NCI-H524 (cell line): ENCODE measurements around the gene PAMR1.
"Not testable (repeated sequence)": the region's sequence is repeated elsewhere in the genome, so short reads cannot be mapped to it uniquely, and the experiment has no call there.

ENCODE experiments used
- DNase-seq, 2 experiments: peaks; one replicate each; lab custom pipeline; 2025; lab: John Stamatoyannopoulos, UW

PAMR1 gene

DNA sequence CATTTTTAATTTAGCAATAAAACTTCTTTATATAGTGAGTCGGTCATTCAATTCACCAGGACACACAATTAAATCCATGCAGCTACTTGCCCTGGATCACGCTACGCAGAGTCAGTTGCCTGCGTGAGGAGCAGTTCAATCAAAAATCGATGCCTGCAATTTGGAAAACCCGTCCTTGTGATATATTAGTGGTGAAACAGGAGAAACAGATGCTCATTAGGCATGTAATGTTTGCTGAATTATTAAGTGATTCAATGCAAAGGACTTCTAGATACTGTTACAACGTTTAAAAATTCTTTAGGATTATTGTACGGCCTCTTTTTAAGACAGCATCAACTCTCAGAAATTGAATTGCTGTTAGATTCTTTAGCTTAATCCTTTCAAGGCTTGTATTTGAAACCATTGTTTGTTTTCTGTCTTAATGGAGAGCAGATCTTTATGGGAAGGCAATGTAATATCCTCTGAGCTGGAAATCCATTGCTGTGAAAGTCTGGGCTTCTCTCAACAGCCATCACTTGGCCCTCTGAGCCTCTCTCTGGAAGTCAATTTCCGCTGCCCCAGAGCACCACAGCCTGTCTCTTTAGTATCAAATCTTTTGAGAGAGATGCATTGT is 20.1 kb upstream of the PAMR1 start:
- DNase-seq: no peak

DNA sequence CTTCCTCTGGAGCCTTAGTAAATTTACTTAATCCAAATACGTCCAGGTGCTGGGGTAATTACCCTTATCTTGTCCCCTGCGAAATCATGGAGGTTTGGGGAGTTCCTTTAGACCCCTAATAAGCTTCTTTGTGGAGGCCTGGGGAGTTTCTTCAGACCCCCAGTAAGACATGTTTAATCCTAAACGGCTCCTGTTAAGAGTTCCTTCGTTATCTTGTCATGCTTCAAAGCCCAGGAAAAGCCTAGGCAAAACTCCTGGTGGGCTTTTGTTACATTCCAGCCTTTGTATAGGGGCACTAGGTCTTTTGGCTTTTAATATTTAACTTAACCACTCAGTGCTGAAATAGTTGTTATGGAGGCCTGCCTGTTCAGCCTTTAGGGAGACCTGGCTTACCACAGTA is 18.1 kb upstream of the PAMR1 start:
- no peak for DNase-seq

DNA sequence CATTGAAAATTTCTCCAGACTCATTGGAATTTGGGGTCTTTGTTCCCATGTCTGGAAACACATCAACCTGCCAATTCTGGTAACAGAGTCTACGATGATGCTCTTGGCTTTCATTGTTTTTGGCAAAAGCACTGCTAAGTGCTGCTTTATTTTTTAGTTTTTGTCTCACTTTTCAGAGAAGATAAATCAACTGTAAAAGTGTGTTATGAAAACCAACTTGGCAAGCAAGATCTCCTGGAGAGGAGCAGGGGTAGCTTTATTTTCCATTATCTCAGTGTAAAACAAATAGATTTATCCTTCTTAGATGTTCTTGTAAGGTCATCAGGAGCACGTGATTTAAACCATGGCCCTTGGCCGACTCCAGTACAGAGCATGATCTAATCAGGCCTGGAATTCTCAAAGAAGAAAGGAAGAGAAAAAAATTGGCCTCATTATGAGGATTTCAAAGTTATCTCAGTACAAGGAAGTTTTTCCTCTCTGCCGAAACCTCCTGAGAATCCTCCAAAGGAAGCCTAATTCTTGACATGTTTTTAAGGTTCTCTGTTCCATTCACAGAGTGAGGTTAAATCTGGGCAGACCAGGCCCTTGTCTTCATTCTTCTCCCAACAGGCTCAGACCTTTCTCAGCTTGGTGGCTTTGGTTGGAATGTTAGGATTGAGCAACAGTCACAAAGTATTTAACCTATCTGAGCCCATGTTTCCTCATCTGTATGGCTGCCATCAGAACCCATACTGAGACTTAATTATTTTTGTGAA is 16.4 kb upstream of the PAMR1 start:
- no peak for DNase-seq

DNA sequence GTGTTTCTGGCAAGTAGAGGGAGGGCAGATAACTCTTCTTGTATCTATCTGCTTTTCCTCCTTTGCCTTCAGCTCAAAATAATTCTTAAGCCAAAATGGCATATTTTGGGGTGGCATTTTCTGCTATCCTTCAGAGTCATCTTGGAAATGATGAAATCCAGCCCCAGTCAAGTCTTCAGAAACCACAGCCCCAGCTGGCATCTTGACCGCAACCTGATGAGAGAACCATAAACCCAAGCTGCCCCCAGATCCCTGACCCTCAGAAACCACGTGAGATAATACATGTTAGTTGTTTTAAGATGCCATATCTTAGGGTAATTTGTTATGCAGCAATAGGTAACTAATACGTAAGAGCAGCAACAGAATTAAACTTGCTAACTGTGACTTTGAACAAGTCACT is 15.1 kb upstream of the PAMR1 start:
- DNase-seq: no peak

DNA sequence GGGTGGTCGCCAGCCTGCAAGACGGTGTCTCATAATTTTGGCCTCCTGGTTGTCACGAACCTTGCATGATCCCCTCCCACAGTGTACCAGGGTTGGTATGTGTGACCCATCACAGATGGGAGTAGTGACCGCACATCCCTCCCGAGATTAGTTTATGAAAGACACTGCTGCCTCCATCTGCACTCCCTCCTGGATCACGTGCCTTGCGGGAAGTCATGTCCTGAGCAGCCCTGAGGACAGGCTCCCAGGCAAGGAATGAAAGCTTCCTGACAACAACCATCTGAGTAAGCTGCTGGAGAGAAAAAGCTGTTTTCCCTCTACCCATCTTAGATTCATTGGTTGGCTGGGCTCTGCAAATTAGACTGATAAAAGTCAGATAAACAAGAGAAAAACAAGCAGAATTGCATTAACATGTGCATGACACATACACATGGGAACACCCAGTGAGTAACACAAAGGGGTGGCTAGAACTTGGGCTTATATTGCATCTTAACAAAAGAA is 14.4 kb upstream of the PAMR1 start:
- no peak for DNase-seq

DNA sequence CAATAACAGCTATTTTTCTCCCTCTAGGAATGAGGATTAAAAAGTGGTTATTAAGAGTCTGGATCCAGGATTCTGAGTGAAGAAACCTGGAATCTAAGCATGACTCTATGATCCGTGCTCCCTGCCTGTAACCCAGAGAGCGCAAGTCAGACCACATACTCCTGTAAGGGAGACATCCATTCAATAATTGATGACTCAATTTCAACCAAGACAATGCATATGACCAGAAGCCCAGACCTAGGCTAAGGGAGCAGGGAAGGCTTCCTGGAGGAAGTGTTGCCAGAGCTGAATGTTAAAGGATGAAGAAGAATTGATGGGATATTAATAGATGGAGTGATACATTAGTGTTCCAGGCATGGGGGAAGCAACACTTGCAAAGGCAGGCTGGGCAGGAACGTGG is 13.8 kb upstream of the PAMR1 start:
- DNase-seq: no peak

DNA sequence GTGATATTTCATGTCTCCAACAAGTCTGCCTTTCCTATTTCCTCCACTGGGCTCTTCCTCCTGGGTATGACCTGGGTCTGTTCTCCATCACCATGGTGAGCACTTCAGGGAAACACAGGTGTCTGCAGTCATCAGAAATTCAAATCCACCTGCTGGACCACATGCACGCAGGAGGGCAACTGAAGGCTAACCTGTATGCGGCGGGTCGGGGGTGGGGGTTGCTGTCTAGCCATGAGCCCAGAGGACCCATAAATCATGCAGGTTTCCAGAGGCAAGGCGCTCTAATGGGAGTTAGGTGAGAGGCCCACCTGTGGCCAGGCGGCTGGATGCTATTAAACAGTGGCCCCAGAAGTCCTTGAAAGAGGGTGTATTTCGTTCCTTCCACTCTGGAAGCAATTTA is 11.1 kb upstream of the PAMR1 start:
- DNase-seq: no peak

DNA sequence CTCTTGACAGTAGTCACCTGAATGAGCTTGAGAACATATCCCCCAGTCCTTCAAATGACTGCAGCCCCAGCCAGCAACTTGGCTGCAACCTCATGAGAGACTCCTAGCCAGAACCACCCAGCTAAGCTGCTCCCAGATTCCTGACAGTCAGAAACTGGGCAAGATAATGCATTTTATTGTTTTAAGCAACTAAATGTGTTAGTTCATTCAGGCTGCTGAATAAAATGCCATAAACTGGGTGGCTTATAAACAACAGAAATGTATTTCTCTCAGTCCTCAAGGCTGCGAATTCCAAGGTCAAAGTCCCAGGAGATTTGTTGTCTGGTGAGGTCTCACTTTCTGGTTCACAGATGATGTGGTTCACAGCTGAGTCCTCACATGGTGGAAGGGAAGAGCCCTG is 5.8 kb upstream of the PAMR1 start:
- DNase-seq: no peak

DNA sequence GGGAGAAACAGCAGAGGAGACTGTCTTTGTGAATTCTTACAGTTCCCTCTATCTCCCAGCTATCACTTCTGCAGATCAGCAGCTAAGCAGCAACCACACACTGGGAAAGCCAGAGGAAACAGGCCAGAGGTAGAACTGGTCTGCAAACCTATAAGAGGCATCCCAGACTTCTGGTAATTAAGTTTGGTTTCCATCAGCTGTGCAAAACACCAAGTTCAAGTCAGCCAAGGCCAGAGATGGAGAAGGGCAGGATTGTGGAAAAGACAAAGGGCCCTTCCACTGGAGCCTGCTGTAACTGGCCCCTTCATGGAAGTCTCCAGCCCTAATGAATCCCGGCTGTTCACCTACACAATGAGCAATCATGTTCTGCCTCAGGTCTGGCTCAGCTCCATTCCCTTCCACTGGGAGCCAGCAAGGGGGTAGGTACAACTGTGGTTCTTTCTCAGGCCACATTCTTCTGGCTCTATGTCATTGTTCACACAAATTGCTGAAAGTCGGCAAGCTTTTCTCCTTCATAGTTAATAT is 4.6 kb upstream of the PAMR1 start:
- no peak for DNase-seq

DNA sequence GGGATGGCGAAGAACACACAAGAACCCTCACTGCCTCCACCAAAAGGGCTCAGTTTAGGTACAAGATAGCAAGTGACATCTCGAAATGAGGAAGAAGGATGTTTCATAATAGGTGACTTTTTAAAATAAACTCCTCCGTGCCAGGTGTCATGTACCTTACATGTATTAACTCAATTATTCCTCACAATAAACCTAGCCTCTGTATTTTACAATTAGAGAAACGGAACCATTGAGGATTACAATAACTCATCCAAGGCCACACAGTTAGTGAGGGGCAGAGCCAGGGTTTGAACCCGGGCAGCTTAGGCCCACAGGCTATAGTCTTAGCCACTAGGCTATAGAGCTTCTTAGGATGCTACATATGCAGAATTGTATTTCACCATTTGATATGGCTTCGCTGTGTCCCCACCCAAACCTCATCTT is 965 bp upstream of the PAMR1 start:
- peak in 1 of 2 experiments; percentile 30 for DNase-seq

DNA sequence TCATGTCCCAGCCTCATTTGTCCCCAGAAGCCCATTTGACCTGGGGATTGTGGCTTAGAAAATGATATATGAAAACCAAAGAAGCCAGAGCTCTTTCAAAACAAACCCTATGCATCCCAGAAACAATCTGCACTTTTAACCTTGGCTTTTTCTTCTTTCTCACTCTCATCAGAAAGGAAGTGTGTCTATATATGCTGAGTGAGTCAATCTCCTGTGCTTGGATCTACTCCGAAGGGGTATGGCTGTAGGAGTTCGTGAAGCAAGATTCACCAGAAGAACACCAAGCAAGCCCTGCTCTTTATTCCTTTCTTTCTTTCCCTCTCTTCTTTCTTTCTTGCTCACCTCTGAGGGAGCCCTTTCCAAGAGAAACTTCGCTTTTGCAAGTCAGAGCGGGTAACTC is 636 bp downstream of the PAMR1 start:
- no peak for DNase-seq

DNA sequence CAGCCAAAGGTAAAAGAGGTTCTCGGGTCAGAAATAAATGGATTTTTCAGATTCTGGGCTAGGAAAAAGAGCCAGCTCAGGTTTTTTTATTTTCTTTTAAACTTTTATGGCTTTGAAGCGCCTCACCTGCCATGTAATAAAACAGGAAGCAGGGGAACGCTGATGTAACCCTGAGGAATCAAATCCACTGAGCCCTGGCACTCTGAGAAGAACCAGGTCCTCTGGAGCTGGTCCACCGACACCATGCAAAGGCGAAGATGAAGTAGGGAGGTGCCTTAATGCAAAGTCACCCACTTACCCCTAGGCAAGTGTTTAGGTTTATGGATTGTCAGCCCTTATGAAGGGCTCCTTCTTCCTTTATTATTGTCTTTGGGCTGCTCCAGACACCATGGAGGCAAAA is 1.6 kb downstream of the PAMR1 start:
- no peak for DNase-seq

DNA sequence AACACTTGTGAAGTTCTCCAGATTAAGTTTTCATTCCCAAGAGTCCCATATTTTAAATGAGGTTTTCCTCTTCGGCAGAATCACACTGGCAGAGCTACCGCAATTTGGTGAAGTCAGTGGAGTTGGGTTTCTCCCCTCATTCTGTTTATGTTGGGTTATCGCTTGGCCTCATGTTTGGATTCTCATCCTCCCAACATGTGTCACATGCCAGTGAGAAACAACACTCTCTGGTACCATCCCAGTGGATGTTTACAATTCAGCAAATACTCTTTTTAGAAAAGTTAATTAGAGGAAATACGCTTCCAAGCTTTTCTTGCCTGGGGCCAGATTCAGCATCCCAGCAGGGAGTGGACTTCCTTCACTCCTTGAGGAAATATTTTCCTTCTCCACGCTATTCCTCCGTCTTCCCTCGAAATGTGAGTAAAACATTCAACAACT is 2.1 kb downstream of the PAMR1 start:
- DNase-seq: no peak

DNA sequence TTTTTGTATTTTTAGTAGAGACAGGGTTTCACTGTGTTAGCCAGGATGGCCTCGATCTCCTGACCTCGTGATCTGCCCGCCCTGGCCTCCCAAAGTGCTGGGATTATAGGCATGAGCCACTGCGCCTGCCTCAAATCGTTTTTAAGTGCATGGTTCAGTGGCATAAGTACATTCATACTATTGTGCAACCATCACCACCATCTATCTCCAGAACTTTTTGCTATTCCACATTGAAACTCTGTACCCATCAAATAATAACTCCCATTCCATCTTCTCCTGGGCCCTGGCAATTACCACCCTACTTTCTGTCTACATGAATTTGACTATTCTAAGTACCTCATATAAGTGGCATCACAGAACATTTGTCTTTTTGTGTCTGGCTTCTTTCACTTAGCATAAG is 3.3 kb downstream of the PAMR1 start:
- not testable (repeated sequence) for DNase-seq

DNA sequence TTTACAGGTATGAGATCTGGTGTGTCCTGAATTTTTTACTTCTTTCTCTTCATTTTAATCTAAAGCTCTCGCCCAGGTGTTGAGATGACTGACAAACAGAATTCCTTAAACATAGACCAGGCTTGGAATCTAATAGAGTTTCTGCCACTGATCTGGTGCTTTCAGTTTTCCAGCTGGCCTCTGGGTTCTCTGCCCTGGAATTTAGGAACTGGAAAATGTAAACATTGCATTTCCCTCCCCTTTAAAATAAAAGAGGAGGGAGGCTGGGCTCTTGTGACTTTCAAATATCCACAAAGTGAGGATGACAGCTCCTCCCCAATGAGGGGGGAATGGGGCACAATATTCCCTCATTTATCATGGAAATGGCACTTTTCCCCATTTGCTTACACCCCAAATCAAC is 5.0 kb downstream of the PAMR1 start:
- DNase-seq: no peak

DNA sequence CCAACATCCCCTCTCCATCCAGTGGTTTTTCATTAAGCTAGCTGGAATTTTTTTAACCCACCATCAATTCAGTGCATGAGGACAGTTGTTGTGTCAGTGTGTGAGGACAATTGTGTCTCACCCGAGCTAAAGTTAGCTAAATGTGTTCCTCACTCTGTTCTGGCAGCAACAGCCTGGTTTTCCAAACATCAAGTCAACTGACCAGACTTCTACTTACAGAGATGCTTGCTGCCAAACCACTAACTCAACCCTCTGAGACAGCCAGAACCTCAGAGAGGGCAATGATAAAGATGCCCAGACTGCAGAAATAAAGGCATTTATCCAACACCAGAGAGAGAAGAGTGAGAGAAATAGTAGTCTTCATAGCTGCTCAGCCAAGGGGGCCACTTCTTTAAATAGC is 6.7 kb downstream of the PAMR1 start:
- no peak for DNase-seq

DNA sequence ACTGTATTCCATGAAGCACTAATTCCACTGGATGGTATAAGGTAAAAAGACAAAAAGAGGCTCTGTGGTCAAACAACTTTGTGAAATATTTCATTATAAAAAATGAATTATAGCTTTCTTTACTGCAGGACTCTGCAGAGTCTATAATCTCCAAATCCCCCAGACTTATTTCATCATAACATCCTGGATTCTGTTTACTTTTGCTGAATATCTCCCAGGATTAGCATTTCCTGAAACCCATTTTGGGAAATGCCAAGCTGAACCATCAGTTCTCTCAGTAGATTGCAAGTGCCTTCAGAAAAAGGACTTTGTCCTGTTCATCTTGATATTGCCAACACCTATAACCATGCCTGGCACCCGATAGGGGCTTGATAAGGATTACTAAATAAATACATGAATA is 7.9 kb downstream of the PAMR1 start:
- no peak for DNase-seq

DNA sequence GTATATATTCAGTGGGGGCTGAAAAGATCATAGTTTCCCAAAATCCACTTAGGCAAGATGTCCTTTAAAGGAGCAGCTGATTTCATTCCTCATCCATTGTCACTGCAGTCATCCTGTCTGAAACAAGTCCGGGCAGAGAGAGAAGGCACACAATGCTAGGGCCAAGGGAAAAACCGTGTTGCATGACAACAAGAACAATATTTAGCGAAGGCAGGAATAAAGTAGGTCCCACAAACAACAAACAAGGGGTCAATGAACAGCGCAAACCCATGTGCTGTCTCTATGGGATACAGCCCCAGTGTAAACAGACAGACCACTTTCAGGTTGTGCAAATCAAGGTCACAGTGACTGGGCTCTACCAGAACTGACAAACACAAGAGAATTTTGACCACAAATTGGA is 9.0 kb downstream of the PAMR1 start:
- DNase-seq: no peak

DNA sequence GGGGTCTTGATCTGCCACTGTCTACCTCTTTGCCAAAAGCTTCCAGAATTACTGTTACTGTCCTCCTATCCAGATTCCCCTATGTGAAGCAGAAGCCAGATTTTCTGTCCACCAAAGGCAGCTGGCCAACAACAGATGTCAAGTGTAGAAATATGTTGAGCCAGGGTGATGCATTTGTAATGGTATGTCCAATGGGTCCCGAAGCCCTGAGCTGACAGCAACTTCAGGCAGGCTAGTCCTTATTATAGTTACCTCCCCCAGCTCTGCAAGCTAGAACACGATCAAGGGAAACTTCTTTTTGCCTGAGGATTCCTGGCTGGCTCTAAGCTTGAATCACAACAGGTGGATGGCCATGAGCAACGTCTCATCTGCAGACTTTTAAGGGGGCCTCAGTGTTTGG is 10.2 kb downstream of the PAMR1 start:
- no peak for DNase-seq

DNA sequence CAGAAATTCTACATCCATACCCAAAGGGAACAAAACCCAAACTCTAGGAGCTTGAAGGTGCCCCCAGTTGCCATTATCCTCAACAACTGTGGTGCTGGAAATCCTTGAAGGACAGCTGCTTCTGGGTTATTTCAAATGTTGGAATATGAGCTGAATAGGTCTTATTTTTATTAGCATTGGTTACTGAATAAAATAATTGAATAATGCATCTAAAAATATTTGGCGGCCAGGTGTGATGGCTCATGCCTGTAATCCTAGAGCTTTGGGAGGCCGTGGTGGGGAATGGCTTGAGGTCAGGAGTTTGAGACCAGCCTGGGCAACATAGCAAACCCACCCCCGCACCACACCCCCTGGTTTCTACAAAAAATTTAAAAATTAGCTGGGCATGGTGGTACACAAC is 10.9 kb downstream of the PAMR1 start:
- DNase-seq: no peak

DNA sequence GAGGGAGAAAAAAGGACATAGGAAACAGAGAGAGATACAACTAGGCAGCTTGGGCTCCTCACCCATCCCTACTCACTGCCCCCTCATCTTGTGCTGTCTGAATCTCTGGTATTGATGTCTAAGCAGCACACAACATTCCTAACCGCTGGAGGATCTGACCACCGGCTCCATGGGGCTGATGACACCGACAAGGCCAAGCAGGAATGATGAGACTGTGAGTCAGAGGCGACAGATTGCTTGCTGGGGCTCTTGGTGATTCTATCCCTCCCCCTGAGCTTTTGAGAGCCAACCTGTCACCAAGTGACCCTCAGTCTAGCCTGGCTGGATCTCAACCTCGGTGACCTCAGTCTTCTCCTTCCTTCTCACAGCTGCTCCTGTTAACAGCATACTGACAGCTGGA is 13.8 kb downstream of the PAMR1 start:
- peak in 1 of 2 experiments; percentile 47 for DNase-seq

DNA sequence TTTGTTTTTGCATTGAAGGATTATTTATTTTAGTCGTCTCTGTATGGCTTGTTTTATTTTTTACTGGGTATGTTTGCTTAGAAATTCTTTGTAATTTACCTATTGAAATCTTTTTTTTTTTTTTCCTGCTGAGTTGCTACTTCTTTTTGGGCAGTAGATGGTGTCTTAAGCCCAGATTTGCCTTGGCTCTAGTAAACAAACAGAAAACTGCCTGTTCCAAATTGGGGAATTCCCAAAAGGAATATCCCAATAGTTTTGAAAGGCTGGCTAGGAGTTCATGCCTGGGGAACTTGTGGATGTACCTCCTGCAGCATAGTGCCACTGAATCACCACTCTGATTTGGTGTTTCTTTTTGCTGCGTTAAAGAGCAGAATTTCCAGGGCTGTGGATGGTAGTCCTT is 17.7 kb downstream of the PAMR1 start:
- DNase-seq: no peak

DNA sequence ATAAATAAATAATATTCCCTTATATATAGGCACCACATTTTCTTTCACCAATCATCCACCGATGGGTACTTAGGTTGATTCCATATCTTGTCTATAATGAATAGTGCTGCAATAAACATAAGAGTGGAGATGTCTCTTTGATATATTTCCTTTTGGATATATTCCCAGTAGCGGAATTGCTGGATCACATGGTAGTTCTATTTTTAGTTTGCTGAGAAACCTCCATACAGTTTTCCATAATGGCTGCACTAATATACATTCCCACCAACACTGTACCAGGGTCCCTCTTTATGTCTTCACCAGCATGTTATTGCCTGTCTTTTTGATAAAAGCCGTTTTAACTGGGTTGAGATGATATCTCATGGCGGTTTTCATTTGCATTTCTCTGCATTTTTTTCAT is 23.6 kb downstream of the PAMR1 start:
- DNase-seq: no peak

DNA sequence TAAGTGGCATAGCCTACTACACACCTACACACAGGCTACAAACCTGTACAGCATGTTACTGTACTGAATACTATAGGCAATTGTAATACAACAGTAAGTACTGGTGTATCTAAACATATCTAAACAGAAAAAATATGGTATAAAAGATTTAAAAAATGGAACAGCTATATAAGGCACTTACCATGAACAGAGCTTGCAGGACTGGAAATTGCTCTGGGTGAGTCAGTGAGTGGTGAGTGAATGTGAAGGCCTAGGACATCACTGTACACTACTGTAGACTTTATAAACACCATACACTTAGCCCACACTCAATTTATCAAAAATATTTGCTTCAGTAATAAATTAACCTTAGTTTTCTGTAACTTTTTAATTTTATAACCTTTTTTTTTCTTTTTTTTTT is 24.7 kb downstream of the PAMR1 start:
- DNase-seq: no peak
